DMS79 (cell line): Measurements from ENCODE around the gene PSMA5.
A peak's percentile ranks its signal among the peaks of the same experiment; 100 is the strongest.
"Not testable (repeated sequence)": the region's sequence is repeated elsewhere in the genome, so short reads cannot be mapped to it uniquely, and the experiment has no call there.

Source experiments
- DNase-seq: peaks from one replicate; lab custom pipeline; 2025; lab: John Stamatoyannopoulos, UW

Gene PSMA5

GRCh38 chr1:109426281-109427170 is at the start of gene PSMA5:
Gene PSMA5 (minus strand): TSS chr1:109426448. CDS start chr1:109426330, 118 bp downstream.
- DNase-seq: peak; percentile 99

GRCh38 chr1:109475261-109475660 is 49.0 kb upstream of the PSMA5 start:
- no peak for DNase-seq

GRCh38 chr1:109474697-109475096 is 48.4 kb upstream of the PSMA5 start:
- no peak for DNase-seq

GRCh38 chr1:109473284-109474057 is 47.2 kb upstream of the PSMA5 start:
- DNase-seq: not testable (repeated sequence)

GRCh38 chr1:109472779-109473178 is 46.5 kb upstream of the PSMA5 start:
- DNase-seq: no peak

GRCh38 chr1:109470245-109470644 is 44.0 kb upstream of the PSMA5 start:
- DNase-seq: no peak

- DNase-seq: no peak
Measured at GRCh38 chr1:109468903-109469302, 42.7 kb upstream of the PSMA5 start.

GRCh38 chr1:109468061-109468460 is 41.8 kb upstream of the PSMA5 start:
- DNase-seq: no peak

GRCh38 chr1:109467301-109467777 is 41.1 kb upstream of the PSMA5 start:
- no peak for DNase-seq

GRCh38 chr1:109466452-109467300 is 40.4 kb upstream of the PSMA5 start, which contains the start of gene SYPL2:
Gene SYPL2 (plus strand): TSS chr1:109466546. CDS start chr1:109466844, 298 bp downstream.
- DNase-seq: no peak

GRCh38 chr1:109466125-109466451 is 39.8 kb upstream of the PSMA5 start:
- no peak for DNase-seq

- DNase-seq: no peak
Measured at GRCh38 chr1:109457819-109458218, 31.6 kb upstream of the PSMA5 start.

- DNase-seq: no peak
Measured at GRCh38 chr1:109454497-109455133, 28.4 kb upstream of the PSMA5 start.

- DNase-seq: no peak
Measured at GRCh38 chr1:109447524-109447923, 21.3 kb upstream of the PSMA5 start.

GRCh38 chr1:109445949-109446695 is 19.9 kb upstream of the PSMA5 start:
- not testable (repeated sequence) for DNase-seq

GRCh38 chr1:109444346-109444745 is 18.1 kb upstream of the PSMA5 start:
- no peak for DNase-seq

GRCh38 chr1:109443476-109443875 is 17.2 kb upstream of the PSMA5 start:
- no peak for DNase-seq

GRCh38 chr1:109441069-109441468 is 14.8 kb upstream of the PSMA5 start:
- no peak for DNase-seq

- no peak for DNase-seq
Measured at GRCh38 chr1:109438798-109439297, 12.6 kb upstream of the PSMA5 start.

- DNase-seq: no peak
Measured at GRCh38 chr1:109434484-109434883, 8.2 kb upstream of the PSMA5 start.

GRCh38 chr1:109433322-109433721 is 7.1 kb upstream of the PSMA5 start:
- DNase-seq: no peak
